HG03442 (cell line): ENCODE measurements around the gene SLC12A8.

Source experiments
- ATAC-seq: cut with Tn5 transposase; IDR thresholded peaks from one replicate; pipeline ENCODE4 v1.9.1; 2021; ENCODE audit warnings: mild to moderate bottlenecking, moderate library complexity; ENCODE audit not compliant: unreplicated experiment

The SLC12A8 gene

DNA sequence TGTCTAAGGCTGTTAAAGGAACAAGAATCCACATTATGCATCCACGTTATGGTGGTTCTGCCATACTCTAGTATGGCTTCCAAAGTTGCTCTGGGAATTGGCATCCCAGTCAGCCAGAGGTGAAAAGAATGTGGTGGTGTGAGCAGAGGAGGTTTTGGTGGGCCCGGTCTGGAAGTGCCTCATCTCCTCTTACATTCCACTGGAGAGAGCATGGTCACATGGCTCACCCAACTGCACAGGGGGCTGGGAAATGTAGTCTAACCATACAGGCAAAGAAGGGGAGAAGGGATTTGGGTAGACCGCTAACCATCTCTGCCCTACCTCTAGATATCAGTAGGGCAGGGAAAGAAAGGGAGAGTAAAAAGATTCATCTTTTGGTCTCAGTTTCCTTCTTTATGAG is 153.6 kb downstream of the SLC12A8 start:
- ATAC-seq: no peak

DNA sequence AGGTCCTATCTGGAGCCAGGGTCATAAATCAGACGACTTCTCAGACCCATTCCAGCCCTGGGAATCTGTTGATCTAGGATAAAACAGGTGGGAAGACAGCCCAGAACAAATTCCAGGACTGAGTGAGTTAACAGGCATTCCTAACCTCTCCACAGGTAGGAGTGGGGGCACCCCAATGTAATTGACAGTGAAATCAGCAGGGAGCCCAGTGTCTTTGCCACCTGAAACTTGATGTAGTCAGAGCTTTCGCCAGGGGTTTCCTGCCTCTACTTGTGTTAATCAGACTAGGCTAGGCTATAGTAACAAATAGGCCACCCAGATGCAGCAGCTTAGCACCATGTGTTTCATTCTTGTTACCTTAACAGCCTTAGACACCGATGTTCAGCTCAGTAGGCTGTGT is 154.0 kb downstream of the SLC12A8 start:
- no peak for ATAC-seq

DNA sequence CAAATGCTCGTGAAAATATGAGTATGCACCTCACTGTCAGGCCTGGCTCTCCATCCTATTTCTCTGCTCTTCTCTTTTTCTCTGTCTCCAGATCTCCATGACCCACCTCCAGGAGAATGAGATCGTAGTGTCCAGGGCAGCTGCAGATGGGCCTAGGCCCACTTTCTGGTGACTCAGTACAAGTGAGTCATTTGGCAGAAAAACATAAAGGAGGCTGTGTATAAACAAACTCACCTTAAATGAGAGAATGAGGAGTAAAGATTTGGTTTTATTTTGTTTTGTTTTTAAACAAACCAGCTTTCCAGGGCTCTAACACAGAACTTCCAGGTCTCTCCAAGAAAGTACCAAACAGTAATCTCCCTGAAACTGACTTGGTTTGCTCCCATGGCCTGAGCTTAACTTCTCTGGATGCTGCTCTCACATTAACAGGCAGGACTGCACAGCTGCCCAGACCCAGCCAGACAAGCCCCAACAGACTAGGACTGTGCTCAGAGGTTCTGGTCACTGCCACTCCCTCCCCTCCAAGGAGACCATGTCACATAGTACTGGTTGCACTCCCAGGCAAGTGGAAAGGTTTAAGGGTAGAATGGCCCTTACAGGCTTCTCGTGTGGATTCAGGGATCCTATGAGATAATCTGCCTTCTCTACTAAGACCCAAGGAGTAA is 155.2 kb downstream of the SLC12A8 start:
- no peak for ATAC-seq

DNA sequence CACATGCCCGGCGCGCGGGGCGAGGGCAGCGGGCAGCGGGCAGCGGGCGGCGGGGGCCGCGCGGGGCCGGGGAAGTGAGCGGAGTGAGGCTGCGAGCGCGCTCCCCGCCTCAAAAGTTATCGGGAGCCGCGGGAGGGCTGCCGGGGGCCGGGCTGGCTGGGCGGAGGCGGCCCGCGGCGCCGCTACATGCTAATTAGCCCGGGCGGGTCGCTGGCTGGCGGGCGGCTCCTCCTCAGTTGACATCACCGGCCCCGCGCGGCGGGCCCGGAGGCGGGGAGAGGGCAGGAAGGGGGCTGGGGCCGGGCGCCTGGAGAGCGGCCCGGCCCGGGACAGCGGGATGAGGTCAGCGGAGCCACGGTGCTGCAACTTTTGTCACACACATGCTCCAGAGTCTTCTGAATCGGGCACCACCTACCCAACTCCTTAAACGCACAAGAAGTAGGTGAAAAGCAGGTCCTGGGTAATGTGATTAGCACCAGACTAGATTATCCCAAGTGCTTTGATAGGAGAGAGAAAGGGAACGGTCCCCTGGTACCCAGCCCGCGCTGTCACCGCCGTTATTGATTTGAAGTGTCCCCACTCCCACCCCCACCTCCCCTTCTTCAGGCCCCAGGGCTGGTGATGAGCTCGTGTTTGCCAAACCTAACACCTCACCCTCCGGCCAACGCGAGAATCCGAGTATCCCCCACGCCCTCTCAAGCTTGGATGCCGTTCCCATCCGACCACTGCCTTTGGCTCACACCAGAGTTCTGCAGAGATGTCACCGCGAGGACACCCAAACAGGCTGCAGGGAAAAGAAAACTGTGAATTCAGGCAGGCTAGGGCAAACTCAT is 156.4 kb downstream of the SLC12A8 start, which contains the start of gene HEG1:
Gene HEG1, minus strand, starts transcription at position 85 of the 833 bp plus-strand sequence. CDS start 107 bp downstream, outside the sequence.
- ATAC-seq: peak; percentile 61

DNA sequence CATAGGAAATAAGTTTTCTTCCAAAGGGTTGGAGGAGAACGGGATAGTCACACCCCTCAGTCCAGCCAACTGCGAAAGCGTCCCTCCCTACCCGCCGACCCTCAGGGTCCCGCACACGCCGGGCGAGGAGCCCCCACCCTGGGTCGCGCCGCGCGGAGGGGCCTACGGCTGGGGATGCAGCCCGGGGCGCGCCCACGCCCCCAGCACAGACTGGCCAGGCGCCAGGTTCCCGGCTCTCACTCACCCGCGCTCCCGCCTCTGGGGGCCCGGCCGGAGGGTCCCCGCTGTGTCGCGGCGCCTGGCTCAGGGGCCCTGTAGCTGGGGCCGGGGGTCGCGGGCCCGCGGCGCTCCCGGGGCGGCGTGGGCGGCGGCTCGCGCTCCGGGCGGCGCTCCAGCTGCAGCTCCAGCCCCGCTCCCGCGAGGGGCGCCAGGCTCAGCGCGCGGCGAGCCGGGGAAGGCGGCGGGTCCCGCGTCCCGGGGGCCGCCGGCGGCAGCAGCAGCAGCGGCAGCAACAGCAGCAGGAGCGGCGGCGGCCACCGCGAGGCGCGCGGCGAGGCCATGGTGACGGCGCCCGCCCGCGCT is 157.1 kb downstream of the SLC12A8 start:
- ATAC-seq: peak; percentile 17

DNA sequence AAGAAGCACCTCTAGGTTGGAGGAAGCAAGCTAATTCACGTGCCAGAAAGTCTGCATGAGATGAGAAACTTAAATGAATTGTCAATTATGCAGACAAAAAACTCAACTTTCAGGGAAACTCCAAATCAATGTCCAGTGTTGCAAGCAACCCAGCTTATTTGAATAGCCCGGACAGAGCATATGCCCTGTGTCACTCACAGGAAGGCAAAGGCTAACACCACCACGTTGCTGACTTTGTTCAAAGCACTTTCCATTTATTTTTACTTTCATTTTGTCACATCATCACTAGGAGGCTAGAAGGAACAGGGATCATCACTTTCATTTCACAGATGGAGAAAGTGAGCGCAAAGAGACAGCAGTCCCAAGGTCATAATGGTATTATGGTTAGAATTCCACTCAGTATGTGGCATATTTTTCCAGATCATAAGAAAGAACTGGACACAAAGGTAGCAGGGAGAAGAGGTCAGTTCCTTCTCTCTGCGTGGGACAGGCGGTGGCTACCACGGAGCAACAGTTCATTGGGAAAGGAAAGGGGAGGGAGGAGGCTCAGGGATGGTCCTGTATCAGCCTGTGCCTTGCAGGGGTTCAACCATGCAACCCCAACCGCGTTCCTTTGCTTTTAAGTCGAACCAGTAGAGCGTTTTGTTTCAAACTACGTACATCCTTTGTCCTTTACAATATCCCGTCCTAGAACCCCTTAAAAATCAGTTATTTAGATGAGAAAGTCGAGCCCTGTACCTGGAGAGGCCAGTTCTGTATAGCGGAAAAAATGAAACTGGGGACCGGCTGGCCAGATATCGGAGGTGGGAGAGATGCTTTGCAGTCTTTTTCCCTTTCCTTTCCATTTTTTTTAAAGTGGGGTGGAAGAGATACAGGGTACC is 157.9 kb downstream of the SLC12A8 start:
- no peak for ATAC-seq

DNA sequence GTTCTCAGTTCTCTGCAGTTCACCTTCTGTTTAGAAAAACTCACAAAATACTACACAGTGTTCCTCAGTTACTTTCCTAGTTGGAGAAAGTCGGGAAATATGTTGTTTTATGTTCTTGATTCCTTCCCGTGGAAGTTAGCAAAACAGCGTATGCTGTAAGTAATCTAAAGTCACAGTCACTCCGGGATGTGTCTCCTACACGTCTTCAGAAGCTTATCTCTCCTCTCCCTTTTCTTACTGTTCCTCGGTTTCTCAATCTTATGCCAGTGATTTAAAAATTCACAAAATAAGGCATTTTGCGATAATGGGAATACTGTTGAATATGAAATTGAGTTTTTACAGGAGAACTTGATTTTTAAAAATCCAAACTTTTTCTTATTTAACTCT is 158.5 kb downstream of the SLC12A8 start:
- ATAC-seq: no peak

DNA sequence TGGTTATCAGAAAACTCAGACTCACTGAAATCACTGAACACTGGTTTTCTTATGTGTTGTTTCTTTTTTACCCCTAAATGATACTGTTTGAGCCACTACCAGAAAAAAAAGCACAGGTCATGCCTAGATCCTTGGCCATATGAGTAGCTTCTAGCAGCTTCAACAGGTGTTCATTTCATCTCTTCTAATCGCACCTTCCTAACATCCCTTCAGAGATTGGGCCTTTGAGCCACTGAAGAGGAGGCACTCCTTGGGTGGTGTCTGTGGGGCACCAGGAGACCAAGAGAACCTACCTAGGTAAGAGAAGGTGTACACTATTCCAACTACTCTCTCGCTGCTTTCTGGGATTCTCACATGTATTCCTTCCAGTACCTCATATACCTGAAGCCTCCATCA is 159.2 kb downstream of the SLC12A8 start:
- no peak for ATAC-seq

DNA sequence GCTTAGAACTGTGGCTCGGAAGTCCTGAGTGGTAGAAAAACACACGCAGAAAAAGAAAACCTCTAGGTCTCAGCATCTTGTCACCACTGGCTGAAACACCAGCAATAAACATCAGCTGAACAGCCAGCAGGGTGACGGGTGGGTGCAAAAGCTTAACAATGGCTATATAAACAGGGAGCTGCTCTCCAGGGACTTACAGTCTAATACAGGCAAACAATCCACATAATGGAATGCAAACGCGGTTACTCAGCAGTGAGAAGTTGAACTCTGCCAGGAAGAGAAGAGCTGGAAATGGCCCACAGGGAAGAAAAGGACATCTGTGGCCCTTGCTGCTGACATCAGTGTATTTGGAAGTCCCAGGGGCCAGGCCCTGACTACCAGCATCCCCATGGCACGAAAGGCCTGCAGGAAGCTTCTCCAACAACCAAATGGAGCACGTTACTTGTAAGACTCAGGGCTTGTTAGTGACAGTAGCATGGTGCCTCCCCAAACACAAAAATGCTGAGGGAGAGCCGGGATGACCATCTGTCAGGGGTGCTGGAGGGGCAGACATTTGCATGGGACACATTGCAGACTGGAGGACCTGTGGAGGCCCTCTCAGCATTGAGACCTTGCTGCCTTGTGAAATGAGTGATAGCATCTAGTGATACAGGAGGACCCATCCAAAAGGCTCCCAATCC is 159.8 kb downstream of the SLC12A8 start:
- ATAC-seq: no peak

DNA sequence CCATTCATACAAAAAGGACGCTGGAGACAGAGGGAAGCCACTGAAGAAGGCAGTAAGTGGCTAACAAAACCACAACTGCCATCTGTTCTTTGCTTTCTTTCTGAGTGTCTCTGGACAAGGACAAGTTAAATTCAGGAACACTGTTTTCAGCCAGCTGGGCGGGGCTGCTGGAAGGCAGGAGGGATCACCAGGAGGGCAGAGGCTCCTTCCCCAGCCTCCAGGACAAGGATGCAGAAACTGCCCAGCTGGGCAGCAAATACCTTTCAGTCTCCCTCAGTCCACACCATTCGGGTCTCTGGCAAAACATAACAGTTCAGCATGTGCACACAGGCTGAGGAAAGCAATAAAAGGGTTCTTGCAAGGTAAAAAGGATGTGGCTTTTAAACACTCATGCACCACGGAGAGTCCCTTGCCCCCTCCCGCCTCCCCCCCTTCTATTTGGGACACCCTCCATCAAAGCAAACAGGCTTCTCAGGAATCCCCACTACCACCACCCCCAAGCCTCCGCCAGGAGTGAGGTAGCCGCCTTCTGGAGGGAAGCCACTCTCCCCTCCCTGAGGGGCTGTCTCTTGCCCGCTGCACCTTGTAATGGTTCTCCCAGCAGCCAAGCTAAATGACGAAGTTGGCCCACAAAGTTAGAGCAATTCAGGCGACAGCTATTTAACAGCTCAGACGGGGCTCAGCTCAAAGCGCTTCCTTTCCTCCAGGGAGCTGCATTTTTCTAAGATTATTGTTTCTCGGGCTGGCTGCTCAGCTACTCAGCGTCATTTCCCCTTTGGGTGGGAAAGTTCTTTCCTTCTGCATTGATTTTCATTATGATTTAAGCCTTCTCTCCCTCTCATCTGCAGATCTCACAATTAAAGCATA is 160.6 kb downstream of the SLC12A8 start:
- no peak for ATAC-seq

DNA sequence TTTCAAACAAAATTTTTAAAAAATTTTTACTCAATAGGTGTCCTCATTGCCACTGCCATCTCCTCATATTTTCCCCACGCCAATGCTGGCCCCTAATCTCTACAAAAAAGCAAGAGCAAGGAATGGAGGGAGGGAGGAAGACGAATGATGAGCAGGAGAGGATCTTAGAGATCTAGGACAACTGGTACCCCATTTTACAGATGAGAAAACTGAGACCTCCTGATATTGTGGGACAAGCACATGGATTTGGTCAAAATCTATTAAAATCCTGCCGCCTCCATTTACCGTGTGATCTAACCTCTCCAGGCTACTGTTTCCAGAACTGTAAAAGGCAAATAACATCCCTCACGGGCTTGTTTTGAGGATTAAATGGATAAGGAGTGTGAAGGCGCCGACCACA is 161.3 kb downstream of the SLC12A8 start:
- no peak for ATAC-seq

DNA sequence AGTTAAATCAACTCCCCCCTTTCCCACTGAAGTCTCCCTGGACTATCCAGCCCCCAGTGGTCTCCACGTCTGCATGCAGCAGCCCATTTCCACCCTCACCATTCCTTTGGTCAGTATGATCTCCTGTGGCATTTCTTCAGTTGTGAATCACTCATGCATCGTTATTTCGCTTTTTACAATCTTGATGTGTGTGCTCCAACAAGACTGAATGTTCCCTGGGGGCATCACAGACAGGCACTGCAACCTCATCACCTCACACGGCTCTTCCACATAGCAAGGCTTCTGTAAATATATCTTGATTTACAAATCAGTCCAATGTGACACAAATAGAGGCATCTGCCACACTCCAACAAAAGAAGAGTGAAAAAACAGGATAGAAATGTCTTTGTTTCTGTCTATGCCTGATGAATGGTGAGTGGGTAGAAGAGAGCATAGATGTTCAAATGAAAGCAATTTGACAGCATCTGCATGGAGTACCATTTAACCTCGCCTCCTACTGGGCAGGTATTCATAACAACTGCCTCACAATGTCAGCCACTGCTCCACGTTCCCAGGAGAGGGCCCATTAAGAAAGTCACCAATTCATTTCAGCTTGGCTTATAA is 162.0 kb downstream of the SLC12A8 start:
- ATAC-seq: no peak

DNA sequence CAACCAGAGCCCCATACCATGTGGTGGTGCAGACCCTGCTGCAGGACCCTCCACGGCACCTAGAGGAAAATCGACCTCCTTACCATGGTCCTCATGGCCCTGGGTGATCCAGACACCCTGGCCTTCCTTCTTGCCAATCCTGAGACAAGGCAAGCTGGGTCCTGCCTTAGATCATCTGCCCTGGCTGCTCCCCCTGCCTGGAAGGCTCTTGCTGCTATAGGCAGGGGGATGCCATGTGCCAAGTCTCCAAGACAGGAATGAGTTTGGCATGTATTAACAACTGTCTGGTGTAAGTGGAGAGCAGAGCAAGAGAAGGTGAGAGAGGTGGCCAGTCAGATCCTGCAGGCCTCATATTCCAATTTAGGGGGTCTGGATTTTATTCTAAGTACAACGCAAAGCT is 164.3 kb downstream of the SLC12A8 start:
- ATAC-seq: no peak

DNA sequence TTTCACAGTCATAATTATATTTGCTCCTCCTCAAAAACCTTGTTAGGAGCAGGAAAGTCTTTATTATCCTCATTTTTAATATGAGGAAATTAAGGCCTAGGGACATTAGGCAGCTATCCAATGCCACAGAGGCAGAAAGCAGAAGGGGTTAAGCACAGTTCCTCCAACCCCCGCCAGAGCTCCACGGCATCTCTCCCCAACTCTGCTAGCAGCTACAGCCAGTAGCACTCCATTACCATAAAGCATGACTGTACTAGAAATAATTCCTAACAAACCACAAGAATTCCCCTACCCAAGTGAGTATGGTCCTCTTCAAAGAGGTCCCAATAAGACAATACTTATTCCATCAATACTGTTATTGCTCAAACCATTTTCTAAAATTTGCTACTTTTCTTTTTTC is 166.6 kb downstream of the SLC12A8 start:
- ATAC-seq: no peak

DNA sequence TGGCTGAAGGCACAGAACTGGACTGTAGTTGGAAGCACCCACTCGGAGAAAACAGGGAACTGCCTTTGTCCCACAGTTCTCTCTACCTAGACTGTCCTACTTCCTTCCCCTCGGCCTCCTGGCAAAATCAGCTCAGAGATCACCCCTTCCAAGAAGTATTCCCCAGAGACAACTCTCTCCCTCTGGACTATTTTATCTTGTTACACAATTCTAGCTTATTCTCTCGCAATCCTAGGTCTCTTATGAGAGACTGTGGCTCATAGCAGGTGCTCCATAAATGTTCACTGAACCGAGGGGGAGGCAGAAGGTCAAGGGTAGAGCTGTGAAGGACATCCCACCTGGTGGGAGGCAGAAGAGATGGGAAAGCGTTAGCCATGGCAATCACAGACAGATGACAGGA is 167.4 kb downstream of the SLC12A8 start:
- ATAC-seq: no peak

DNA sequence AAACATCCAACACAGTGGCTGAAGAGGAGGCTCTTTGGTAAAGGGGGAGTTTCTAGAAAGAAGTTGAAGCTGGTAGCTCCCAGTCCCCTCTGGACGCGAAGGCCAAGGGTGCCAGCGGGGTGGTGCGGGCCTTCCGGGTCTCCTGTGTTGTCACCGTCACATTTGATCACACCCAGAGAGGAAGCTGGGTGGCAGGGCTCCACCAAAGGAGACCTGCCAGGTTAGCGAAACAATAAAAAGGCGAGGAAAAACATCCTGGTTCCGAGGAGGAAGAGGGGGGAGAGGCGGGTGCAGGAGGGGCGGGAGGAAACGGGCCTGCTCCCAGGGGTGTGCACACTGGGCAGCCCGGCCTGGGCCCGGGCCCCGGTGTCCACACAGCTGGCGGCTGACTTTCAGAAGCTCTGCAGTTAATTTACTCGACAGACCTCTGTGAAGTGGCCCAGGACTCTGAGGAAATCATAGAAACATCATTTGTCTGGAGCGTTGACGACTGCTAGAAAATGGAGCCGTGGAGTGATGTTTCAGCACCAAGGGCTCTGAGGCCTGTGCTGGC is 168.9 kb downstream of the SLC12A8 start:
- no peak for ATAC-seq

DNA sequence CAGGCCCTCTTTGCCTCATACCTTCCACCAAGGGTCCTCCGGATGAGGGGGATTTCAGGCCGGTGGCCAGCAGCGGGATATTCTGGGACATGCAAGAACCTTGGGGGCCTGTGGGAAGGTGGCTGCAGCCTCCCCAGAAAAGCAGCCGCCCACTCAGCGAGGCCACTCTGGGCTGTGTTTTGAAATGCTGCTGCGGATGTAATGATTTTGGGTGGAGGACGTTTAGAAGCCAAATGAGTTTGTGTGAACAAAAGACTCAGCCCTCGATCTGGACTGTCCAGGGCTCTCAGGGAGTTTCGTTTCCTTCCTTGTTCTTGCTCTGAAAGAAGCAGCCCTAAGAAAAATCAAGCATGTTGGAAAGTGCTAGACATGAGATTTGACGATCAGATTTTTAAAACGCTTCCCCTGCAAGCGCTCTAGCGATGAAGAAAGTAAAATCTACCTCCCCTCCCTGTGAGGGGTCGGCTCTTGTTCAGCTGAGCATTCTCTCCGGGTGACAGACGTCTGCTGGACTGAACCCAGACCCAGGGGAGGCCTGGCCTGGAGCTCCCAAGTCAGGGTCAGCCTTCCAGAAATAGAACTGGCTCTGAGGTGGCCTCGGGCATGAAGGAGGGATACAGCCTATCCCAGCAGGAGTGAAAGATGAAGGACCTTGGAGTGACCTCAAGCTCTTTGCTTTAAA is 169.7 kb downstream of the SLC12A8 start:
- ATAC-seq: no peak
